Thyroid gland (tissue), 4 donors: Measurements from ENCODE around the gene ELP2. TPM values are rescaled to one million over a fixed set of nuclear protein-coding genes. Genes with fewer than 3 reads are reported as not detected.

Experiments used
- DNase-seq, 2 donors: peaks; one replicate each; pipeline ENCODE4 v3.0.0-alpha.2; 2019
- H3K27ac ChIP-seq, 3 donors: fragments of 200-600 bp; sonication (generic); 1 replicate in 2 of 3; 2 replicates in 1 of 3; pipeline ENCODE4 v1.5.1; 2016 to 2019; ENCODE audit warnings: mild to moderate bottlenecking in 1 of 3, moderate library complexity in 1 of 3
- H3K27me3 ChIP-seq: fragments of 200-600 bp; sonication (generic); one replicate; pipeline ENCODE4 v1.5.1; 2019
- H3K36me3 ChIP-seq, 2 donors: fragments of 200-600 bp; sonication (generic); one replicate each; pipeline ENCODE4 v1.5.1; 2016 to 2019
- H3K4me1 ChIP-seq, 2 donors: fragments of 200-600 bp; sonication (generic); one replicate each; pipeline ENCODE4 v1.5.1; 2017 to 2019
- H3K4me3 ChIP-seq, 3 donors: fragments of 200-600 bp; sonication (generic); replicated peaks in 1 of 3; 1 replicate in 2 of 3; 2 replicates in 1 of 3; pipeline ENCODE4 v1.5.1; 2016; ENCODE audit warnings: mild to moderate bottlenecking in 1 of 3
- H3K9me3 ChIP-seq: fragments of 200-600 bp; sonication (generic); one replicate; pipeline ENCODE4 v1.5.1; 2017
- CTCF ChIP-seq, 6 experiments: fragments of 200-600 bp in 3 of 6; fragments of 450-650 bp in 3 of 6; sonication (generic) in 3 of 6; IDR thresholded peaks; one replicate each; pipeline ENCODE4 v1.5.1; 2016 to 2019; ENCODE audit warnings: antibody characterized with exemption in 6 of 6, mild to moderate bottlenecking in 2 of 6, inconsistent platforms in 1 of 6, moderate library complexity in 1 of 6
- POLR2A ChIP-seq, 2 donors: fragments of 450-650 bp; IDR thresholded peaks; one replicate each; pipeline ENCODE4 v1.6.1; 2017; ENCODE audit warnings: antibody characterized with exemption in 2 of 2, mild to moderate bottlenecking in 2 of 2, moderate library complexity in 1 of 2
- WGBS, 2 donors: methylation state at CpG; one replicate each; pipeline ENCODE4 v1.1.5; 2017; 5-methylcytosine and 5-hydroxymethylcytosine counted together
- intact Hi-C: fragments of 100-400 bp; cut with DNase I; formaldehyde crosslinking; loops from one replicate; pipeline ENCODE4 v1.15.1; 2023
- total RNA-seq, 4 donors: library from RNA; depleted of rRNA; stranded (reverse); fragments of >200 nt; gene quantifications; one replicate each; pipeline ENCODE4 v1.2.3, GENCODE V29; 2016

The ELP2 gene
- total RNA-seq, 4 donors from 2014 or later = 50.5 to 93.2 (median 61.4) TPM

- peaks cover under 1 to 4% of the 10 kb centered on the region in 2 donors for H3K36me3 ChIP-seq
- TF ChIP-seq CTCF (IDR thresholded peaks at IDR 0.05) (no peak), POLR2A (IDR thresholded peaks at IDR 0.05) (no peak)
- H3K9me3 ChIP-seq = no peaks in the 10 kb centered on the region
- 80 to 89% methylated on average over 6 of the region's 6 CpGs for WGBS, 2 donors
- H3K27ac ChIP-seq = no peak overlapping the region
- no peaks in the 10 kb centered on the region for H3K27me3 ChIP-seq
- no peak for DNase-seq
- intact Hi-C loops = no loop called here
- no peak overlapping the region for H3K4me3 ChIP-seq
- peaks cover 3 to 13% of the 10 kb centered on the region in 2 donors for H3K4me1 ChIP-seq
These were observed 51.7 kb downstream of the ELP2 start for GRCh38 chr18:36181441-36181840.

- TF ChIP-seq CTCF (IDR thresholded peaks at IDR 0.05) (no peak), POLR2A (IDR thresholded peaks at IDR 0.05) (no peak)
- H3K4me3 ChIP-seq = no peak overlapping the region
- H3K4me1 ChIP-seq = peaks cover 4 to 14% of the 10 kb centered on the region in 2 donors
- no peaks in the 10 kb centered on the region for H3K36me3 ChIP-seq
- WGBS, 2 donors = 90 to 93% methylated on average over 3 of the region's 3 CpGs
- no peaks in the 10 kb centered on the region for H3K27me3 ChIP-seq
- intact Hi-C loops = no loop called here
- no peak overlapping the region for H3K27ac ChIP-seq
- H3K9me3 ChIP-seq = no peaks in the 10 kb centered on the region
- no peak for DNase-seq
These were observed 52.3 kb downstream of the ELP2 start for GRCh38 chr18:36181898-36182506.

- intact Hi-C loops = no loop called here
- DNase-seq = no peak
These were observed 53.3 kb downstream of the ELP2 start for GRCh38 chr18:36183033-36183432.

GRCh38 chr18:36183987-36184386, 54.3 kb downstream of the ELP2 start:
- no peaks in the 10 kb centered on the region for H3K36me3 ChIP-seq
- intact Hi-C loops = no loop called here
- no peak overlapping the region for H3K27ac ChIP-seq
- H3K4me1 ChIP-seq = peaks cover 4 to 14% of the 10 kb centered on the region in 2 donors
- no peaks in the 10 kb centered on the region for H3K9me3 ChIP-seq
- WGBS, 2 donors = 81 to 94% methylated on average over 2 of the region's 2 CpGs
- no peak for DNase-seq
- TF ChIP-seq POLR2A (IDR thresholded peaks at IDR 0.05) = no peak
- no peak for TF ChIP-seq CTCF (IDR thresholded peaks at IDR 0.05)
- H3K27me3 ChIP-seq = no peaks in the 10 kb centered on the region
- H3K4me3 ChIP-seq = no peak overlapping the region

More at GRCh38 chr18:36183033-36183432, 53.3 kb downstream of the ELP2 start:
- no peaks in the 10 kb centered on the region for H3K9me3 ChIP-seq
- H3K27ac ChIP-seq = no peak overlapping the region
- WGBS, 2 donors = 88 to 89% methylated on average over 6 of the region's 6 CpGs
- H3K27me3 ChIP-seq = no peaks in the 10 kb centered on the region
- H3K36me3 ChIP-seq = no peaks in the 10 kb centered on the region
- peaks cover 4 to 14% of the 10 kb centered on the region in 2 donors for H3K4me1 ChIP-seq
- no peak overlapping the region for H3K4me3 ChIP-seq
- TF ChIP-seq CTCF (IDR thresholded peaks at IDR 0.05) (no peak), POLR2A (IDR thresholded peaks at IDR 0.05) (no peak)

- Histone ChIP-seq H3K4me1 (peaks cover 4 to 7% of the 10 kb centered on the region in 2 donors), H3K9me3 (no peaks in the 10 kb centered on the region), H3K27me3 (no peaks in the 10 kb centered on the region), H3K36me3 (no peaks in the 10 kb centered on the region), H3K27ac (no peak overlapping the region), H3K4me3 (no peak overlapping the region)
- TF ChIP-seq CTCF (IDR thresholded peaks at IDR 0.05) (no peak), POLR2A (IDR thresholded peaks at IDR 0.05) (no peak)
- DNase-seq = no peak
- WGBS, 2 donors = 76 to 98% methylated on average over 2 to 3 of the region's 3 CpGs
- intact Hi-C loops = no loop called here
These were observed 55.5 kb downstream of the ELP2 start for GRCh38 chr18:36185157-36185556.
